Measurements from ENCODE around the gene RANBP9.

- TF ChIP-seq, protein P1, sequence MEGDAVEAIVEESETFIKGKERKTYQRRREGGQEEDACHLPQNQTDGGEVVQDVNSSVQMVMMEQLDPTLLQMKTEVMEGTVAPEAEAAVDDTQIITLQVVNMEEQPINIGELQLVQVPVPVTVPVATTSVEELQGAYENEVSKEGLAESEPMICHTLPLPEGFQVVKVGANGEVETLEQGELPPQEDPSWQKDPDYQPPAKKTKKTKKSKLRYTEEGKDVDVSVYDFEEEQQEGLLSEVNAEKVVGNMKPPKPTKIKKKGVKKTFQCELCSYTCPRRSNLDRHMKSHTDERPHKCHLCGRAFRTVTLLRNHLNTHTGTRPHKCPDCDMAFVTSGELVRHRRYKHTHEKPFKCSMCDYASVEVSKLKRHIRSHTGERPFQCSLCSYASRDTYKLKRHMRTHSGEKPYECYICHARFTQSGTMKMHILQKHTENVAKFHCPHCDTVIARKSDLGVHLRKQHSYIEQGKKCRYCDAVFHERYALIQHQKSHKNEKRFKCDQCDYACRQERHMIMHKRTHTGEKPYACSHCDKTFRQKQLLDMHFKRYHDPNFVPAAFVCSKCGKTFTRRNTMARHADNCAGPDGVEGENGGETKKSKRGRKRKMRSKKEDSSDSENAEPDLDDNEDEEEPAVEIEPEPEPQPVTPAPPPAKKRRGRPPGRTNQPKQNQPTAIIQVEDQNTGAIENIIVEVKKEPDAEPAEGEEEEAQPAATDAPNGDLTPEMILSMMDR (conservative IDR thresholded peaks at IDR 0.05; ENCODE audit: low read depth, low read length), result no peak
- TF ChIP-seq EZH2 (IDR thresholded peaks at IDR 0.05; ENCODE audit: borderline replicate concordance, low read depth, low read length, poor library complexity, severe bottlenecking), result no peak
Observed at GRCh38 chr6:13743736-13744127, 32.1 kb upstream of the RANBP9 start.
